DMS79 (cell line): ENCODE data around the gene CACNA1G.

Source experiments
- DNase-seq: peaks from one replicate; lab custom pipeline; 2025; lab: John Stamatoyannopoulos, UW

CACNA1G gene

DNA sequence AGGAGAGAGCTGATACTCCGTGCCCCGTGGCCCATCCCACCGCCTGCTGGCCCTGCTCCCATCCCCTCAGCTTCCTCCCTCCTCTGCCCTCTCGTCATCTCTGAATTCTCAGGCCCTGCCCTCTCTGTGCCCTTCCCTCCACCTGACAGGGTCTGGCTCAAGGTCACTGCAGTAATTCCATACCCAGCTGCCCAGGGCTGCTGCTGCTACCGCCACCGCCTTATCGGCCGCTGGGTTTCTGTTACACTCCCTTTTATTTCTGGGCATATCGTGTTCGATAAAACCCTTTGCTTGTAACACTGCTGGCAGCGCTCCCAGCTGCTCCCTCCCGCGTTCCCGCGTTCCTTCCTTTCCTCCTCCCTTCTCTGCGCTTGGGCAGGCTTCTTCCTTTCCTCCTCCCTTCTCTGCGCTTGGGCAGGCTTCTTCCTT is 26.8 kb upstream of the CACNA1G start:
- DNase-seq = peak; percentile 7

DNA sequence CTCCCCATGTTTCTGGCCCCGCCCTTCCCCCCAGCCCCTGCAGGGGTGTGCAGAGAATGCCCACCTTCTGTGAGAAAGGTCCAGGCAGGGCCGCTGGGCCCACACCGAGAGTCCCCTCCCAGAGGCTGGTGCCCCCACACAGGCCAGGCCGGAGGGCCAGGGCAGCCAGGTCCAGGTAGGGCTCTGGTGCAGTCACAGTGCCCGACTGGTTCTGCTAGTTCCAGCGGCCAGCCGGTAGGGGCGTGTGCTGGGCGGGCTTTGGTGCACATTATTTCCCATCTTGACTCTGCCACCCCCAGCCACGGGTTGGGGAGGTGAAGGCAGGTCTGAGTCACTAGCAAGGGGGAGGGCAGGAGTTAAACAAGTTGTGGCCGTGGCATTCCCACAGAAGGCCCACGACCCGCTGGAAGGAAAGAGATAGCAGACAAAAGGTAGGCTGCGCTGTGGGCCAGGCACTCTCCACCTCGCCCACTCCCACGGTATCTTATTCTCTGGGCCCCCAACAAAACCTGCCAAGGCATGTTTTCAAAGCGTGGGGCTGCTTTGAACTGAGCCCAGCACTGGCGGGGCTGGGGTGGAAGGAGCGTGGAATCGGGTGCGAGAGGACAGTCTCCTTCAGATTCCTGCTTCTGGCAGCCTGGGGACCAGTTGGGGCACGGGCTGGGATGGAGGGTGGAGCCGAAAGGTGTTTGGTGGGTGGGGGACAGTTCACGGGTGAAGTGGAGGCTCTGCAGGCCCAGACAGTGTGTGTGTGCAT is 26.1 kb upstream of the CACNA1G start:
- DNase-seq = no peak

DNA sequence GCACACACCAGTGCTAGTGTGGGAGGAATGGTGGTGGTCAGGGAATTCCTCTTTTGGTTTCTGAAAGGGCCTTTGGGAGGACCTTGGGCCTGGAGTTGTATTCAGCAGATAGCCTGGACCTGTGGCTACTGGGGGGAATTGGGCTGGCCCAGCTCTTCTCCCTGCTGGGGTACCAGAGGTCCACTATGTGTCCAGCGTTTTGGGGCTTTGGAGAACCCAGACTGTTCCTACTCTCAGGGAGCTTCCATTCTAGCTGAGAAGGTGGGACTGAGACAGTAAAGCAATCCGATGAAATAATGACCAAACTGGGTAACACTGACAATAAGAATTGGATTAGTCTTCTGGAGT is 25.6 kb upstream of the CACNA1G start:
- DNase-seq = no peak

DNA sequence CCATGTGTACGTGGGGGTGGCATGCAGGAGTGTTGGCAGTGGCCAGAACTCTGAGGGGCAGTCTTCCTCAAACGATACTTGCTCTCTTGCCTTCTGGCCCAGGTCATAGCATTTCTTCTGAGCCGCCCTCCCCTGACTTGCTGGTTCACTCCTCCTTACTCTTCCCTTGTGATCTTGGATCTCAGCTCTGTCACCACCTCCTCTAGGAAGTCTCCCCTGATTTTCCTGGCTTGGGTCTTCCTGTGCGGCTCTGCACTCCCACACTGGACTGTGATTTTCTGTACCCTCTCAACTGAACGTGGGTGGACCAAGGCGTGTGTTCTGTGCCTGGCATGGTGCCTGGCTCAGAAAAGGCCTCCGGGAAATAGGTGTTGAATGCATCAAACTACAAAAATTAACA is 25.1 kb upstream of the CACNA1G start:
- no peak for DNase-seq

DNA sequence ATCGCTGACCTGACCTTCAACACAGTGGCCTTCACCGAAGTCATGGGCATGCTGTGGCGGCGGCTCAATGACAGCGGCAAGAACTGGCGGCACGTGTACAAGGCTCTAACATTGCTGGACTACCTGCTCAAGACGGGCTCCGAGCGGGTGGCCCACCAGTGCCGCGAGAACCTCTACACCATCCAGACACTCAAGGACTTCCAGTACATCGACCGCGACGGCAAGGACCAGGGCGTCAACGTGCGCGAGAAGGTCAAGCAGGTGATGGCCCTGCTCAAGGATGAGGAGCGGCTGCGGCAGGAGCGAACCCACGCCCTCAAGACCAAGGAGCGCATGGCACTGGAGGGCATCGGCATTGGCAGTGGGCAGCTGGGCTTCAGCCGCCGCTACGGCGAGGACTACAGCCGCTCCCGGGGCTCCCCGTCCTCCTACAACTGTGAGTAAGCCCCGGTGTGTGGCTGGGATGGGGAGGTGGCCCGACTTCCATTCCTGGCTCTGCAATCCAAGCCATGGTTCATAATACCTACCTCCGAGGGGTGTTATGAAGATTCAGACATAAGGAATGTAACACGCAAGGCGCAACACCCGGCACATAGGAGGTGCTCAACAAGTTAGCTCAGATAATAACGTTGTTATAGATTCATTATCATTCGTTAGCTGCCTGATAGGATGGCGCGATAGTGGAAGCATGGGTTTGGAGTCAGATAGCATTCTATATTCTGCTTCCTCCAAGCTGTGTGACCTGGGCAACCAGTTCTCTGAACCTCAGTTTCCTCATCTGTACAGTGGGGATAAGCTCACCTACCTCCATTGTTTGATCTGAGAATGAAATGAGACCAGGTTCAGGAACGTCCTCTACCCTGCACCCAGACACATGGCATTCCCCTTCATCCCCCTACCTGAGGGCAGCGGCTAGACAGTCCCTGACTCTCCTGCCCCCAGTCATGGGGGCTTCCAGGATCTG is 23.6 kb upstream of the CACNA1G start:
- DNase-seq = no peak

DNA sequence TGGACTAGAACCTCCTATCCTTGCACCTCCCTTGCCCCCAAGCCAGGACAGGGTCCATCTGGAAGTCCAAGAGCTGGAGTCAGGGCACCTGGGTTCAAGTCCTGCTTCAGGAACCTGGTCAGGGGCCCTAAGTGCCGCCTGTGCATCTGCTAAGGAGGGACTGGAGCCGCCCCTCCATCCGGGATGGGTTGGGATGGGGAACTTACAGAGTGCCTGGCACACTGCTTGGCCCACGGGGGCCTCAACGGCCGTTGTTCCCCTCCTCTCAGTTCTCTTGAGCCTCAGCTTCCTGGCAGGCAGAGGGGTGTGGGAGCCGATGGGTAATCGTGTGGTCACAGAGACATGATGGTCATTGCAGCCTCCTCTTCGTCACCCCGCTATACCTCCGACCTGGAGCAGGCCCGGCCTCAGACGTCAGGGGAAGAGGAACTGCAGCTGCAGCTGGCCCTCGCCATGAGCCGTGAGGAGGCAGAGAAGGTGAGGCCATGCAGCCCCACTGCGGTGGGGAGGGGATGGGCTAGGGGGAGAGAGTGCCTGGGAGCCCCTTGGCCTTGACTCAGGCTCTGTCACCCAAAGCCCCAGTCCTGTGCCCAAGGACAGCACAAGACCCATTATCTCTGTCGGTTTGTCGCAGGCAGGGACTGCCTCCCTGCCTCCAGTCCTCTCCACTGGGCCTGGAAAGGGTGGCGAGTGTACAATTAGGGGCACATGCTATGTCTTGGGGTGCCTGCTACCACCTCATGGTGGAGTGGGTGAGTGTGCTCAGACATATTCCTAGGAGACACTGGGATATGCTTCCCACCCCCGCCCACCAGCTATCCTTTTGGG is 22.6 kb upstream of the CACNA1G start:
- no peak for DNase-seq

DNA sequence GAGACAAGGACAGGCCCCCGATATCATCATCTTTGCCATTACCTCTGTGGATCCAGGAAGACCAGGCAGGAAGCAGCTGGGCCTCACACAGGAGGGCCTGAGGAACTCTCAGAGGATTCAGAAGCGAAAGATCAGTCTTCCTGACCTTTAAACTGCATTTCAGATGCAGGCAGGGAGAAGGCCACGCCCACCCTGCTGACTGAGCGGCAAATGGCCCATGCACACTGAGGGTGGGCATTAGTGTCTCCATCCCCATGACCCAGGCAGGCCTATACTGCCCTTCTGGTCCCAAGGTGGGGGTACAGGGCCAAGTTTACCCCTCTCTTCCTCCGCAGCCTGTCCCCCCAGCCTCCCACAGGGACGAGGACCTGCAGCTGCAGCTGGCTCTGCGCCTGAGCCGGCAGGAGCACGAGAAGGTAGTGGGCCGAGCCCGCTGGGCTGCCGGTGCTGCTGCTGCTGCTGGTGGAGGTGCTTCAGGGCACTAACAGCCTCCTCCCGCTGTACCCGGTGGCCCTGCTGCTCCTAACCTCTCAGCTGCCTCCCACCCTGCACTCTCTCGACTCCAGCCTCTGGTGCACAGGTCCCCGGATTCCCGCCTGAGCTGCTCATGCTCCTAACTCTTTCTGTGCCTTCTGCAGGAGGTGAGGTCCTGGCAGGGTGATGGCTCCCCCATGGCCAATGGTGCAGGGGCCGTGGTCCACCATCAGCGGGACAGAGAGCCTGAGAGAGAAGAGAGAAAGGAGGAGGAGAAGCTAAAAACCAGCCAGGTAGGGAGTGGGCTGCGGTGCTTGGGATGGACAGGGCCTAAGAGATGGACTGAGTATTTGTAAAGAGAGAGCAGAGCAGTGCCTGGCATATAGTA is 21.7 kb upstream of the CACNA1G start:
- DNase-seq = no peak

DNA sequence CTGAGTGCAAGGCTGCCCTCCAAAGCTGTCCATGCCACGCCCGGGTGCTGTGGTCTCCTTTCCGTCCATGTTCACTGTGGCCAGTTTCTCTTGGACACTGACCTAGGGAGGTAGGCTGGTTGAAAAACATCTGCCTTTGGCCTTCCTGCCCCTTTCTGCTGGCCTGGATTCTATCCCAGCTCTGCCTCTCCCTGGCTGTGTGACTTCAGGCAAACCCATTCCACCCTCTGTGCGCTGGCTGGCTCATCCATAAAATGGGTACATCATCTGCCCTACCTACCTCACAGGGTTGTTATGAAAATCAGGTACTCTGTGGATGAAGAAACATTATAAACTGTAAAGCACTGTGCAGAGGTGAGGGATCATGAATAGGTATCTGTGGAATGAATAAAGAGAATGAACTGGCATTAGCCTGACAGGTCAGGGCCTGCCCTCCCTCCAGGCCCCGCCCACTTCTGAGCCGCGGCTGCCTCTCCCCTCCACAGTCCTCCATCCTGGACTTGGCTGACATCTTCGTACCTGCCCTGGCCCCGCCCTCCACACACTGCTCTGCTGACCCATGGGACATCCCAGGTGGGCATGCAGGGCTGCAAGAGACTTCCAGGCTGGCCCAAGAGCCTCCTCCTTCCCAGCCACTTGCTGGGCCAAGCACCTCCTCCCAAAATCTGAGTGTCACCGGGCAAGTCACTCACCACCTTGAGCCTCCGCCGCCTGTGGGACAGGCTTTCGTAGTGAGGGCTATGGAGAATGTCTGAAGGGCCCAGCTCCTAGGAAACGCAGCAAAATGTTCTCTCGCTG is 20.6 kb upstream of the CACNA1G start:
- DNase-seq = no peak

DNA sequence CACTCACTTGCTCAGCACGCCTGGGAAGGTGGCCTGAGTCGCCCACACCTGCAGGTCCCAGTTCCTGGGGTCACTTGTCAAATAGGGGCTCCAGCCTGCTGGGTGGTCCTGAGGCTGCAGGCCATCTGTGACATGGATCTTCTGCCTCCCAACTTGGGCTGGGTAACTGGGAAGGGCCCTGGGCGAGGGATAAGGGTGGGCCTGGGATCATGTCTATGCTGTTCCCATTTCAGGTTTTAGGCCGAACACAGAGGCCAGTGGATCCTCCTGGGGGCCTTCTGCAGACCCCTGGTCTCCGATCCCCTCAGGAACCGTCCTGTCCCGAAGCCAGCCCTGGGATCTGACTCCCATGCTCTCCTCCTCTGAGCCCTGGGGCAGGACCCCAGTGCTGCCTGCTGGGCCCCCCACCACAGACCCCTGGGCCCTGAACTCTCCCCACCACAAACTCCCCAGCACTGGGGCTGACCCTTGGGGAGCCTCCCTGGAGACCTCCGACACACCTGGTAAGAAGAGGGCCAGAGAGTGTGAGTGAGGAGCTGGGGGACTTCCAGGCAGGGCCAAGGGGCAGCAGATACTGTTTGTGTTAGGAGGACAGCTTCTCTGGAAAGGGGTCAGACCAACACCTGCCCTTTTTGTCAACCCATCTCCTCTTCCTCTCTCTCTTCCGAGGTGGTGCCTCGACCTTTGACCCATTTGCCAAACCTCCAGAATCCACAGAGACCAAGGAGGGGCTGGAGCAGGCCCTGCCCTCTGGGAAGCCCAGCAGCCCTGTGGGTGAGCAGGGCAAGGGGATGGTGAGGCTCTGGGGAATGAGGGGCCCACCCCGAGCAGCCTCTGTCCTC is 19.7 kb upstream of the CACNA1G start:
- DNase-seq = no peak

DNA sequence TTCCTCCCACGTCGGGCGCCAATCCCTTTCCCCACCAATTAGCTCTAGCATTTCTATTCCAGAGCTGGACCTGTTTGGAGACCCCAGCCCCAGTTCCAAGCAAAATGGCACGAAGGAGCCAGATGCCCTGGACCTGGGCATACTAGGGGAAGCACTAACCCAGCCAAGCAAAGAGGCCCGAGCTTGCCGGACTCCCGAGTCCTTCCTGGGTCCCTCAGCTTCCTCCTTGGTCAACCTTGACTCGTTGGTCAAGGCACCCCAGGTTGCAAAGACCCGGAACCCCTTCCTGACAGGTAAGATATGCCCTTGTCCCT is 19.2 kb upstream of the CACNA1G start:
- no peak for DNase-seq

DNA sequence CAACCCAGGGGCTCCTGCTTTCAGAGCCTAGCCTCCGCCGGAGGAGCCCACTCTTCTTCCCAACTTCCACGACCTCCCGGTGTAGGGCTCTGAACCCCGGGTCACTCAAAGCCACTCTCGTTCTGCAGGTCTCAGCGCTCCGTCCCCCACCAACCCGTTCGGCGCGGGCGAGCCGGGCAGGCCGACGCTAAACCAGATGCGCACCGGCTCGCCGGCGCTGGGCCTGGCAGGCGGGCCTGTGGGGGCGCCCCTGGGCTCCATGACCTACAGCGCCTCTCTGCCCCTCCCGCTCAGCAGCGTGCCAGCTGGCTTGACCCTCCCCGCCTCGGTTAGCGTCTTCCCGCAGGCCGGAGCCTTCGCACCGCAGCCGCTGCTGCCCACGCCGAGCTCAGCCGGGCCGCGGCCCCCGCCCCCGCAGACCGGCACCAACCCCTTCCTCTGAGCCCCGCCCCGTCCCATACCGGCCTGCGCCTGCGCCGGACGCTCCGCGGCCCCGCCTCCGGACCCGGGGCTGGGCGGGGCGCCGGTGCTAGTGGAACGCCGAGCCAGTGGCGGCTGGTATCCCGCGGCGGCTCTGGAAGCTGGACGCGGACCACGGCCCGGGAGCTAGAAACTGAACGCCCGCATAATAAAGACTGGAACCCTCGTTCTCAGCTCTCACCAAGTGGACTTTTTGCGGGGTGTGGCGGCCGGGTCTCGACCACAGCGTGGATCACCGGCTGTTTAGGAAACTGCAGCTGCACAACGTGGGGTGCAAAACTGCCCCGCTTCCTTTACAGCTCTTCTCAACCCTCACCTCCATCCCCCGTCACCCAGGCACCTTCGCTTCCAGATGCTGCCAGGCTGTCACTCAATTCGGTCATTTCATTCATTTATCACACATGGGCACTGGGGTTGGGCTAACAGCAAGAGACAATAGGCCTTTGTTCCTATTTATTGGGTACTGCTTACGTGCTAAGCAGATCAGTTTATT is 18.5 kb upstream of the CACNA1G start:
- peak; percentile 36 for DNase-seq

DNA sequence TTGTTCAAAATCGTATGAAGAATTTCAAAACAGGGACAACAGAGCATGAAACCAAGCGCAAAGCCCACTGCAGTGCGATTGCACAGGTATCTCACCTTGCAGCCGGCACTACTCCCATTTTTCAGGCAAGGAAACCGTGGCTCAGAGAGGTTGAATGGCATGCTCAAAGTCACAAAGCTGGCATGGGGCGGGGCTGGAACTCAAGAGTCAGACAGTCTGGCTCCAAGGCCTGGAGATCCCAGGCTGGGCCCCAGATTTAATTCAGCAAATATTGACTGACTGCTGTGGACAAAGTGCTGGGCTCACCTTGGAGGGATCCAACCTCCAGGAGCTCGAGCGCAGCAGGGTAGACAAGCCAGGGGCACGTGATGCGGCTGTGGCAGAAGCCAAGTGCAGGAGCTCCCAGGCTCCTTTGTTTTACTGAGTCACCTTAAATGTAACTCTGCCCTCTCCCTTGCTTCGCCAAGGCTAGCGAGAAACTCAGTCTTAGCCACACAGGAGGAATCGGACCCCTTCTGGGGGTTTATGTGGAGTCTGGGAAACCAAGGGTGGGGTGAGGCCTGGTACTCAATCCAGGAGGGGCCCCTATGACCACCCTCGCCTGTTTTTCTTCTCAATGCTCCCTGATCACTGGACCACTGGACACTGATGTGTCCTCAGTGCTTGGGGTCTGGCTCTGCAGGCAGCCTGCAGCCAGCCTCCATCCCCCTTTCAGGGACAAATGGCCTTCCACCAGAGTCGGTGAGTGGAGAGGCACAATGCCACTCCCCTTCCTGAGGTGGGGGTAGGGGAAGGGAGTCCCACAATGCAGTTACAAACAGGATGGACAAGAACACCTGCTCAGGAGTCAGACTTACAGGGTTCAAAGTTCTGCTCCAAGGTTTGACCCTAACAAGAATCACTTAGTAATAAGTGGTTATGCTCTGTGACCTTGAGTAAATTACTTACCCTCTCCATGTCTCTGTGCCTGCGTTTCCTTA is 17.4 kb upstream of the CACNA1G start:
- DNase-seq = no peak

DNA sequence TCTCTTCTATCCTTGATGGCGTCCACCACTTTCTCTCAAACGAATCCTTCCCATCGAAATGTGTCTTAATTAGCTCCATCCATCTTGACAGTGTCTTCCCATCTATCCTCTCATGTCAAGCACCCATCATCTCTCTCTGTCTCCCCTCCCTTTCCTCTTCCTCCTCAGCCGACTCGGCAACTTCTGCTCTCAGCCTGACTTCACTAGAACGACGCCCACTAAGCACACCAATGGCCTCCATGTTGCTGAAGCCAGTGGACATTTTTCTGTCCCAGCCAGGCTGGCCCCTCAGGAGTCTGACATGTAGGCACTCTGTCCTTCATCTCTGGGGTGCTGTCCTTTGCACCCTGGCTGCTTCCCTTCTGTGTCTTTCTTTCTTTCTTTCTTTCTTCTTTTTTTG is 16.0 kb upstream of the CACNA1G start:
- no peak for DNase-seq

DNA sequence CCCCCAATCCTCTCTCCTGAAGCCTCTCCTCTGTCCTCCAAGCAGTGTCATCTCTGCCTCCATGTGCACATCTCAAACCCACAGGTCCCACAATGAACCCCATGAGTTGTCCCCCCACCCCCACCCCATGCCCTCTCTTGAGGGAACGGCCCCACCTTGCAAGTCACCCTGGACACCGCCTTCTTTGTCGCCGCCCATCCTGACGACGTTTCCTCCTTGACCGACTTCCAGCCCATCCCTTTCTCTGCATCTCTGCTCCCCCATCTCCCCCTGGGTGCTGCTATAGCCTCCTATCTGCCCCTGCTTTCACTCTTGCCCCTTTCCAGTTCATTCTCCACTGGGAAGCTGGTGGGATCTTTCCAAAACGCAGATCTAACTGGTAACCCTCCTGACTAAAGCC is 15.2 kb upstream of the CACNA1G start:
- DNase-seq = no peak

DNA sequence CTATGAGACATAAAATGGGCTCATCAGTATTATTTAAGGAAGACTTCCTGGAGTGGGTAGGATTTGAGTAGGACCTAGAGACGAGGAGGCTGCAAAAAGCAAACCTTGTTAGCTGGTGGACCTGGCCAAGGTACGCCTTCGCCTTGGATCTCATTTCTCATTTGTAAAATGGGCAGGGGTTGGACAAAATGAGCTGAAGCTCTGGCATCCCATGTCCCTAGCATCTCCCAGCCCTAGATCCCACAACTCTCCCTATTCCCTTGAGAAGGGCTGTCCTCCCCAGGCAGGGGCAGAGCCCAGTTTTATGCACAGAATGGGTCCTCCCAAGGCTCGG is 13.8 kb upstream of the CACNA1G start:
- no peak for DNase-seq

DNA sequence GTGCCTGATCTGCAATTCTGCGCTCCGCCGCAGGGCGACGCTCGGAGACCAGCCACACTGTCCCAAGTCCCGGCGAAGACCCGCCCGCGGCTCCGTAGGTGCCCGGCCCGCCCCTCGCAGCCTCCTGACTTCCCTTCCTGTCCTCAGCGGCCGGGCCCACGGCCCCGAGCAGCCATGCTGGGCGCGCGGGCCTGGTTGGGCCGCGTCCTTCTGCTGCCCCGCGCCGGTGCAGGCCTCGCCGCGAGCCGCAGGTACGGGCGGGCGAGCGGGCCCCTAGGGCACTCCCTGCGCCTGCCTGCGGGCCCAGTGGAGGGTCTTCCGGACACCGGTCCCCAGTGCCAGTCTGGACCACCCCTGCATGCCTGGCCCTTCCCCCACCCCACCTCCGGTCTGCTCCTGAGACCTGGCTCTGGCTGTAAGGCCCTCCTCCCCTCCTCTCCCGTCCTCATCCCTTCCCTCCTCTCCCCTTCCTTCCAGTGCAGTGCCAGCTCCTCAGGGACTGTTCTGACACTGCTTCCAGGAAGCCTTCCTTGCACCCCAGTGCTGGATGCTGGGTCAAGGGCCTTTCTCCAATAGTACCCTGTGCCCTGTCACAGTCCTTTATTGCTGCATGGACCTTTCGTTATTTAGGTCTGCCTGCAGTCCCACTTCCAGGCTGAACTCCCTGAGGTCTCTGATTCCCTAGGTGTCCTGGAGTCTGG is 13.3 kb upstream of the CACNA1G start, which contains the start of gene SPATA20:
SPATA20 (plus strand) TSS at position 140 of the 701 bp plus-strand sequence; CDS start at position 175, 35 bp downstream.
- DNase-seq = peak; percentile 73

DNA sequence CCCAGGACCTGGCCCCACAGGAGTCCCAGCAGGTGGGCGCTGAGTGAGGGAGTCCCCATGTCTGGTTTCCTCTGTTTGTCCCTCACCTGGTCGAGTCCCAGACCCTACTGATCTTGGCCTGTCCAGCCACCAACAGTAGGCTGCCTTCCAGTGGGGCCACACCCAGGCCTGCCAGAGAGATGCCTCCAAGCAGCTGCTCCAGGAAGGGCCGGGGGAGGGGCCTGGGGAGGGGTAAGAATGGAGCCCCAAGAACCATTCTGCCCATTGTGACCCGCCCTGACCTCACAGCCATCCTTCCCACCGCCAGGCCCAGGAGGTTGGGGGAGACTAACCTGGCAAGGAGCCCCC is 12.8 kb upstream of the CACNA1G start:
- DNase-seq = no peak
